ENCODE data around the gene LYPD6B. TPM values are rescaled to one million over a fixed set of nuclear protein-coding genes. Genes with fewer than 3 reads are reported as not detected.

The LYPD6B gene
- total RNA-seq, 2 experiments from 2014 or later: not detected

GRCh38 chr2:149015501-149015900 lies 23.0 kb upstream of the LYPD6B start:
- intact Hi-C loops (cut with micrococcal nuclease; ENCODE audit: unreplicated experiment): loop anchor here (5.0 kb wide), 1 partner anchor 72 kb away; no protein-coding TSS in a partner anchor
- peaks cover 15% of the 10 kb centered on the region; the same call in 1 of the 2 replicates for H3K36me3 ChIP-seq (ENCODE audit: insufficient read depth, low read length)
- H3K27ac ChIP-seq (ENCODE audit: low read depth, low read length, poor library complexity, severe bottlenecking): no peak overlapping the region
- peaks cover 28% of the 10 kb centered on the region for H3K4me1 ChIP-seq (ENCODE audit: insufficient read depth, low read length, poor library complexity, severe bottlenecking)
- CTCF ChIA-PET (ENCODE audit: unreplicated experiment): no interaction called here
- POLR2A ChIA-PET: interaction anchor here (0.5 to 1.2 kb wide), 4 partner anchors 19 to 546 kb away, joined by 3 to 4 read pairs (median 4); no protein-coding TSS in a partner anchor
- no peaks in the 10 kb centered on the region for H4K20me1 ChIP-seq (ENCODE audit: insufficient read depth, low read length)
- no peak overlapping the region for H2AFZ ChIP-seq (ENCODE audit: low read length)
- TF ChIP-seq EZH2phosphoT487 (IDR thresholded peaks at IDR 0.05; ENCODE audit: borderline replicate concordance, low read depth, low read length) (no peak), CTCF (conservative IDR thresholded peaks at IDR 0.05; ENCODE audit: low read length) (no peak)
- H3K4me2 ChIP-seq (ENCODE audit: low read length): no peak overlapping the region
- BruUV-seq (replicated peaks): no TSS peak
- H3K4me3 ChIP-seq (ENCODE audit: low read depth, low read length, poor library complexity, severe bottlenecking): no peak overlapping the region
- H3K9me2 ChIP-seq (ENCODE audit: insufficient read depth, low read length): no peaks in the 10 kb centered on the region
- no peaks in the 10 kb centered on the region for H3K9me3 ChIP-seq (ENCODE audit: low read length)
- no peaks in the 10 kb centered on the region for H3K79me2 ChIP-seq (ENCODE audit: insufficient read depth, low read depth, low read length)
- DNase-seq (ENCODE audit: low spot score): no peak

DNA sequence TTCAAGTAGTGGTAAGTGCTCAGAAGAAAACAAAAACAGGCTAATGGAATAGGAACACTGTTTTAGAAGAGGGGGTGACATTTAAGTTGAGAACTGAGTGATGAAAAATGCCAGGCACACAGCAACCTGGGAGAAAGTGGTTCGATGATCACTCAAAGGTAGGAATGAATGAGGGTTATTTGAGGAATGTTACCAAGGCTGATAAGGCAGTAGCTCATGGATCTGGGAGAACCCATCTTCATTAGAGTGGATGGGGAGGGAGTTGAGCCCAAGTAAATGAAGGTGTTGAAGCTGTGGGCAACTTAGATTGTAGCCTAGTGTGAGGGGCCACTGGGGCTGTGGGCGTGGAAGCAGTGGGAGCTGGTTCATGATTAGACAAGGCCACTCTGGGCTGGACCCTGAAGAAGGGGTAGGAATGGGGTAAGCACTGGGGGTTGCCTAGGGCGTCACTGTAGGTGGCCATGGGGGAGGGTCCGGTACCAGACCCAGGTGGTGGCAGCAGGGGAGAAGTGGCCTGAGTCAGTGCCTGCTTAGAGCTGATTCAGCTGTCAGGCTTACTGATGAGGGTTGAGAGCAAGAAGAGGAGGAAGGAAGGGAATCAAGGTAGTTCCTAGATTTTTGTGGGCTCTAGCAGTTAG lies 22.5 kb upstream of the LYPD6B start:
- H3K36me3 ChIP-seq (ENCODE audit: insufficient read depth, low read length): peaks cover 10% of the 10 kb centered on the region; the same call in 1 of the 2 replicates
- TF ChIP-seq EZH2phosphoT487 (IDR thresholded peaks at IDR 0.05; ENCODE audit: borderline replicate concordance, low read depth, low read length) (no peak), CTCF (conservative IDR thresholded peaks at IDR 0.05; ENCODE audit: low read length) (no peak)
- H3K9me3 ChIP-seq (ENCODE audit: low read length): no peaks in the 10 kb centered on the region
- no peaks in the 10 kb centered on the region for H4K20me1 ChIP-seq (ENCODE audit: insufficient read depth, low read length)
- intact Hi-C loops (cut with micrococcal nuclease; ENCODE audit: unreplicated experiment): loop anchor here (5.0 kb wide), 1 partner anchor 71 kb away; no protein-coding TSS in a partner anchor
- no peak overlapping the region for H3K4me3 ChIP-seq (ENCODE audit: low read depth, low read length, poor library complexity, severe bottlenecking)
- H3K4me1 ChIP-seq (ENCODE audit: insufficient read depth, low read length, poor library complexity, severe bottlenecking): peaks cover 34% of the 10 kb centered on the region
- CTCF ChIA-PET (ENCODE audit: unreplicated experiment): interaction anchor here (0.6 to 2.3 kb wide), 3 partner anchors 20 to 374 kb away, joined by 3 to 11 read pairs (median 3); no protein-coding TSS in a partner anchor
- no TSS peak for BruUV-seq (replicated peaks)
- DNase-seq (ENCODE audit: low spot score): no peak
- POLR2A ChIA-PET: interaction anchor here (0.5 to 4.0 kb wide), 6 partner anchors 16 to 545 kb away, joined by 3 to 24 read pairs (median 4); no protein-coding TSS in a partner anchor
- H3K27ac ChIP-seq (ENCODE audit: low read depth, low read length, poor library complexity, severe bottlenecking): no peak overlapping the region
- H3K79me2 ChIP-seq (ENCODE audit: insufficient read depth, low read depth, low read length): no peaks in the 10 kb centered on the region
- H2AFZ ChIP-seq (ENCODE audit: low read length): no peak overlapping the region
- H3K4me2 ChIP-seq (ENCODE audit: low read length): no peak overlapping the region
- H3K9me2 ChIP-seq (ENCODE audit: insufficient read depth, low read length): no peaks in the 10 kb centered on the region
